ENCODE data around the gene ART1. TPM values are rescaled to one million over a fixed set of nuclear protein-coding genes. Genes with fewer than 3 reads are reported as not detected.

Gene ART1
- total RNA-seq, 1 experiment from 2014 or later = not detected

DNA sequence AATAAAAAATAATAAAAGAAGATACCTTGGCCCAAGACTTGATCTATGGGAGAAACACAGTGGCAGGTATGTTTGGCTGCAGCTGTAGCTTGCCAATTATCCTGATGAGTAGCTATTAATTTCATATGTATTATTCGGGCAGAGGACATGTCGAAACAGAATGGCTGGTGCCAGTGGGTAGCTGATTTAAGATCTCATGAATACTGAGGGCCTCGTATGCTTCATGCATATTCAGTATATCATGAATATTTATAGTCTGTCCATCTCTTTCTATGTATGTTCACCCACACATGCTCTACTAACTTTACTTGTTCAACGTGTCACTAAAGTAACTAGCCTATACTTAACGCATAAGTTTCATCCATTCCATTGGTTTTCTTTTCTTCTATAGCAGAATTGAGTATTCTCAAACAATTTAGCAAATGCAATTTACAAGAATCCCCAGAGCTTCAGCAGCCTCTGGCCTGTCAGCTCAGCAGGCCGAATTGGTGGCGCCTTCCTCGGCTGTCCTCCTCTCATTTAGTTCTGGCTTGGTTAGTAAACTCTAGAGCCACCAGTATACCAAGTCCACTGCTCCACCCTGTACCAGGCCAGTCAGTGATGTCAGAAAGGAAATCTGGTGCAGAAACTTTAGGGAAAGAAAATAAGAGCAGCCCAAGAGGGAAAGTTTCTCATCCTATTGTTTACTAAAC is 21.0 kb upstream of the ART1 start (continued):
- no peak for TF ChIP-seq HMGA2 (CRISPR knock-in tag; IDR thresholded peaks at IDR 0.05)
- TF ChIP-seq TCF7 (CRISPR knock-in tag; IDR thresholded peaks at IDR 0.05; ENCODE audit: low read depth) = no peak
- TF ChIP-seq GRHL2 (CRISPR knock-in tag; IDR thresholded peaks at IDR 0.05; ENCODE audit: insufficient replicate concordance, severe bottlenecking) = no peak
- TF ChIP-seq, protein P1, sequence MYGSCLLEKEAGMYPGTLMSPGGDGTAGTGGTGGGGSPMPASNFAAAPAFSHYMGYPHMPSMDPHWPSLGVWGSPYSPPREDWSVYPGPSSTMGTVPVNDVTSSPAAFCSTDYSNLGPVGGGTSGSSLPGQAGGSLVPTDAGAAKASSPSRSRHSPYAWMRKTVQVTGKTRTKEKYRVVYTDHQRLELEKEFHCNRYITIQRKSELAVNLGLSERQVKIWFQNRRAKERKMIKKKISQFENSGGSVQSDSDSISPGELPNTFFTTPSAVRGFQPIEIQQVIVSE (CRISPR knock-in tag; IDR thresholded peaks at IDR 0.05; ENCODE audit: borderline replicate concordance) = no peak
- TF ChIP-seq, protein P2, sequence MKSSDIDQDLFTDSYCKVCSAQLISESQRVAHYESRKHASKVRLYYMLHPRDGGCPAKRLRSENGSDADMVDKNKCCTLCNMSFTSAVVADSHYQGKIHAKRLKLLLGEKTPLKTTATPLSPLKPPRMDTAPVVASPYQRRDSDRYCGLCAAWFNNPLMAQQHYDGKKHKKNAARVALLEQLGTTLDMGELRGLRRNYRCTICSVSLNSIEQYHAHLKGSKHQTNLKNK (CRISPR knock-in tag; IDR thresholded peaks at IDR 0.05) = no peak

DNA sequence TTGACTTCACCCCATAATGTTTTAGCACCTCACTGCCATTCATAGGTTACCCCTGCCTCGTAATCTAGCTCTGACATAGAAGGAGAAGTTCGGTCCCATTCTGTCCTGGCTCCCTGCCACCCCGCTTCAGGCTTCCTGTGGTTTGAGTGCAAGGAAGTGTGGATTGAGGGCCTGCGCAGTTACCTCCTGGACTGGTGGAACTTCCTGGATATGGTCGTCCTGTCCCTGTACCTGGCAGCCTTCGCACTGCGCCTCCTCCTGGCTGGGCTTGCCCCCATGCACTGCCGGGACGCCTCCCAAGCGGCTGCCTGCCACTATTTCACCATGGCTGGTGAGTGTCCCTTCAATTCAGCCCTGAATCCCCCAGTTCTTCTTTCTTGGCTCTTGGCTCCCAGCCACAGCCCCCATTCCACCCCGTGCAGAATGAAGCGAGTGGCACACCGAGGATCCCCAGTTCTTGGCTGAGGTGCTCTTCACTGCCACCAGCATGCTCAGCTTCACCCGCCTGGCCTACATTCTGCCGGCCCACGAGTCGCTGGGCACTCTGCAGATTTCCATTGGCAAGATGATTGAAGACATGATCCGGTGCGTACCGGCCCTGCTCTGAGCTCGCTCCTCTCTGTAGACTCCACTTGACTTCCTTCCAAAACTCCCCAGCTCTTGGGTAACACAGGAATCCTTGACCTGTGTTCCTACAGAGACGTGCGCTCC is 18.5 kb upstream of the ART1 start:
- CTCF ChIA-PET = interaction anchor here (0.6 to 1.7 kb wide), 2 partner anchors 17 to 150 kb away, joined by 3 to 4 read pairs; no protein-coding TSS in a partner anchor
- no peaks in the 10 kb centered on the region for H3K27me3 Mint-ChIP-seq (ENCODE audit: low read depth)
- DNase-seq (ENCODE audit: low spot score) = peak; percentile 26
- no peak overlapping the region for H3K4me3 Mint-ChIP-seq
- POLR2A ChIA-PET = no interaction called here
- H3K4me1 Mint-ChIP-seq = no peaks in the 10 kb centered on the region
- H3K9me3 Mint-ChIP-seq = no peaks in the 10 kb centered on the region; the same call in 1 of the 2 replicates
- TF ChIP-seq NR3C1 (CRISPR knock-in tag; conservative IDR thresholded peaks at IDR 0.05; ENCODE audit: low read depth) = no peak
- no peak for TF ChIP-seq FOXK1 (CRISPR knock-in tag; IDR thresholded peaks at IDR 0.05)
- TF ChIP-seq, protein P3, sequence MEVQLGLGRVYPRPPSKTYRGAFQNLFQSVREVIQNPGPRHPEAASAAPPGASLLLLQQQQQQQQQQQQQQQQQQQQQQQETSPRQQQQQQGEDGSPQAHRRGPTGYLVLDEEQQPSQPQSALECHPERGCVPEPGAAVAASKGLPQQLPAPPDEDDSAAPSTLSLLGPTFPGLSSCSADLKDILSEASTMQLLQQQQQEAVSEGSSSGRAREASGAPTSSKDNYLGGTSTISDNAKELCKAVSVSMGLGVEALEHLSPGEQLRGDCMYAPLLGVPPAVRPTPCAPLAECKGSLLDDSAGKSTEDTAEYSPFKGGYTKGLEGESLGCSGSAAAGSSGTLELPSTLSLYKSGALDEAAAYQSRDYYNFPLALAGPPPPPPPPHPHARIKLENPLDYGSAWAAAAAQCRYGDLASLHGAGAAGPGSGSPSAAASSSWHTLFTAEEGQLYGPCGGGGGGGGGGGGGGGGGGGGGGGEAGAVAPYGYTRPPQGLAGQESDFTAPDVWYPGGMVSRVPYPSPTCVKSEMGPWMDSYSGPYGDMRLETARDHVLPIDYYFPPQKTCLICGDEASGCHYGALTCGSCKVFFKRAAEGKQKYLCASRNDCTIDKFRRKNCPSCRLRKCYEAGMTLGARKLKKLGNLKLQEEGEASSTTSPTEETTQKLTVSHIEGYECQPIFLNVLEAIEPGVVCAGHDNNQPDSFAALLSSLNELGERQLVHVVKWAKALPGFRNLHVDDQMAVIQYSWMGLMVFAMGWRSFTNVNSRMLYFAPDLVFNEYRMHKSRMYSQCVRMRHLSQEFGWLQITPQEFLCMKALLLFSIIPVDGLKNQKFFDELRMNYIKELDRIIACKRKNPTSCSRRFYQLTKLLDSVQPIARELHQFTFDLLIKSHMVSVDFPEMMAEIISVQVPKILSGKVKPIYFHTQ (CRISPR knock-in tag; IDR thresholded peaks at IDR 0.05) = no peak
- TF ChIP-seq ZNF423 (CRISPR knock-in tag; IDR thresholded peaks at IDR 0.05) = no peak
- no peak for TF ChIP-seq NFYB (CRISPR knock-in tag; conservative IDR thresholded peaks at IDR 0.05; ENCODE audit: low read depth)
- no peak for TF ChIP-seq KAT7 (CRISPR knock-in tag; IDR thresholded peaks at IDR 0.05; ENCODE audit: borderline replicate concordance)
- no peak for TF ChIP-seq SP1 (CRISPR knock-in tag; conservative IDR thresholded peaks at IDR 0.05)
- TF ChIP-seq MXD4 (CRISPR knock-in tag; IDR thresholded peaks at IDR 0.05; ENCODE audit: borderline replicate concordance) = no peak
- TF ChIP-seq MYBL2 (CRISPR knock-in tag; IDR thresholded peaks at IDR 0.05) = no peak
- TF ChIP-seq NFATC4 (CRISPR knock-in tag; IDR thresholded peaks at IDR 0.05) = no peak
- no peak overlapping the region for H3K27ac Mint-ChIP-seq
- no peaks in the 10 kb centered on the region for H3K36me3 Mint-ChIP-seq
- peak; percentile 94 for ATAC-seq

DNA sequence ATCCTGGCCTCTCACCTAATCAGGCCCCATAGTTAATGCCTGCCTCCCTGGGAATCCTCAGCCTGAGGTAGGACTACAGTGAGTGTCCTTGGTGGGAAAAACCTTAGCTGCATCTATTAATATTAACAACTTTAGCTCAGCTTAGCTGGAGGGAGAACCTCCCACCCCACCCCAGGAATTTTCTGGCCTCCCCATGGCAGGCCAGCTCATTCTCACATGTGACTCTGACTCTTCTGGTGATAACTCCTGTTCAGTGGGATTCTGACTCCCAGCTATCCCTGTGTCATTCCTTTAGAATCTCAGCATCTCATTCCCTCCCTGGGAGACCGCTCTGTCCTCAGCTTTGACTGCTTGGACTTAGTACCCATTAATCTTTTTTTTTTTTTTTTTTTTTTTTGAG is 17.6 kb upstream of the ART1 start:
- CTCF ChIA-PET = interaction anchor here (0.6 to 0.7 kb wide), 2 partner anchors 15 to 151 kb away, joined by 3 read pairs; no protein-coding TSS in a partner anchor
- H3K4me3 Mint-ChIP-seq = no peak overlapping the region

More for the DNA sequence above, 17.6 kb upstream of the ART1 start:
- no peak for ATAC-seq
- TF ChIP-seq, protein P4, sequence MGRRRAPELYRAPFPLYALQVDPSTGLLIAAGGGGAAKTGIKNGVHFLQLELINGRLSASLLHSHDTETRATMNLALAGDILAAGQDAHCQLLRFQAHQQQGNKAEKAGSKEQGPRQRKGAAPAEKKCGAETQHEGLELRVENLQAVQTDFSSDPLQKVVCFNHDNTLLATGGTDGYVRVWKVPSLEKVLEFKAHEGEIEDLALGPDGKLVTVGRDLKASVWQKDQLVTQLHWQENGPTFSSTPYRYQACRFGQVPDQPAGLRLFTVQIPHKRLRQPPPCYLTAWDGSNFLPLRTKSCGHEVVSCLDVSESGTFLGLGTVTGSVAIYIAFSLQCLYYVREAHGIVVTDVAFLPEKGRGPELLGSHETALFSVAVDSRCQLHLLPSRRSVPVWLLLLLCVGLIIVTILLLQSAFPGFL (CRISPR knock-in tag; IDR thresholded peaks at IDR 0.05; ENCODE audit: borderline replicate concordance) = no peak
- TF ChIP-seq HMGA2 (CRISPR knock-in tag; IDR thresholded peaks at IDR 0.05) = no peak
- no peak for TF ChIP-seq ZNF232 (CRISPR knock-in tag; IDR thresholded peaks at IDR 0.05)
- no peak for TF ChIP-seq ETV6 (CRISPR knock-in tag; IDR thresholded peaks at IDR 0.05)
- TF ChIP-seq SMAD3 (CRISPR knock-in tag; IDR thresholded peaks at IDR 0.05; ENCODE audit: borderline replicate concordance) = no peak
- TF ChIP-seq ZNF423 (CRISPR knock-in tag; IDR thresholded peaks at IDR 0.05) = no peak
- TF ChIP-seq NFYB (CRISPR knock-in tag; conservative IDR thresholded peaks at IDR 0.05; ENCODE audit: low read depth) = no peak
- TF ChIP-seq, protein P5, sequence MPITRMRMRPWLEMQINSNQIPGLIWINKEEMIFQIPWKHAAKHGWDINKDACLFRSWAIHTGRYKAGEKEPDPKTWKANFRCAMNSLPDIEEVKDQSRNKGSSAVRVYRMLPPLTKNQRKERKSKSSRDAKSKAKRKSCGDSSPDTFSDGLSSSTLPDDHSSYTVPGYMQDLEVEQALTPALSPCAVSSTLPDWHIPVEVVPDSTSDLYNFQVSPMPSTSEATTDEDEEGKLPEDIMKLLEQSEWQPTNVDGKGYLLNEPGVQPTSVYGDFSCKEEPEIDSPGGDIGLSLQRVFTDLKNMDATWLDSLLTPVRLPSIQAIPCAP (CRISPR knock-in tag; IDR thresholded peaks at IDR 0.05) = no peak
- no peak for TF ChIP-seq CREM (CRISPR knock-in tag; IDR thresholded peaks at IDR 0.05)
- no peak for TF ChIP-seq CREB1 (CRISPR knock-in tag; IDR thresholded peaks at IDR 0.05)
- no peaks in the 10 kb centered on the region for H3K36me3 Mint-ChIP-seq
- no peak for DNase-seq (ENCODE audit: low spot score)
- POLR2A ChIA-PET = interaction anchor here (0.5 kb wide), 1 partner anchor 9 kb away, joined by 4 read pairs; no protein-coding TSS in a partner anchor
- H3K27me3 Mint-ChIP-seq (ENCODE audit: low read depth) = no peaks in the 10 kb centered on the region
- H3K27ac Mint-ChIP-seq = no peak overlapping the region
- no peaks in the 10 kb centered on the region for H3K4me1 Mint-ChIP-seq
- H3K9me3 Mint-ChIP-seq = no peaks in the 10 kb centered on the region; the same call in 1 of the 2 replicates
